Measurements from ENCODE around the gene STK32A.

STK32A gene

GRCh38 chr5:147204576-147204975 lies 30.2 kb upstream of the STK32A start:
- H3K9me3 ChIP-seq (ENCODE audit: control insufficient read depth, low read length), result peaks cover 9% of the 10 kb centered on the region
- H3K79me1 ChIP-seq (replicated peaks; ENCODE audit: low read length, poor library complexity, severe bottlenecking), result no peaks in the 10 kb centered on the region
- H2BK120ac ChIP-seq (ENCODE audit: low read depth, low read length), result no peak overlapping the region
- peaks cover 0 to 5% of the 10 kb centered on the region in 2 experiments for H3K27me3 ChIP-seq (ENCODE audit: control insufficient read depth in 1 of 2, insufficient read depth in 1 of 2, low read length in 2 of 2)
- H3K9ac ChIP-seq (ENCODE audit: low read length), result no peak overlapping the region
- no peak overlapping the region for H2AFZ ChIP-seq (ENCODE audit: low read depth, low read length)
- H4K91ac ChIP-seq (ENCODE audit: low read length), result no peak overlapping the region
- H3K14ac ChIP-seq (ENCODE audit: low read length in 2 of 2), result no peak overlapping the region
- H3K4me2 ChIP-seq (ENCODE audit: low read length, poor library complexity, severe bottlenecking), result no peak overlapping the region
- no peak overlapping the region for H3K4ac ChIP-seq (ENCODE audit: low read depth in 1 of 2, low read length in 2 of 2)
- no peak for DNase-seq
- H2BK12ac ChIP-seq (ENCODE audit: low read length in 2 of 2), result no peak overlapping the region
- no peak overlapping the region for H3K4me3 ChIP-seq (ENCODE audit: insufficient read depth in 1 of 2, low read depth in 1 of 2, low read length in 2 of 2)
- no peak overlapping the region for H4K8ac ChIP-seq (ENCODE audit: low read length)
- no peaks in the 10 kb centered on the region for H3K36me3 ChIP-seq (ENCODE audit: control insufficient read depth in 1 of 2, insufficient read depth in 2 of 2, low read depth in 1 of 2, low read length in 2 of 2)
- no peak overlapping the region for H3K18ac ChIP-seq (ENCODE audit: low read depth in 1 of 2, low read length in 2 of 2)
- H2BK5ac ChIP-seq (ENCODE audit: low read depth, low read length, poor library complexity, severe bottlenecking), result no peak overlapping the region
- H3K27ac ChIP-seq (ENCODE audit: low read length, poor library complexity, severe bottlenecking), result no peak overlapping the region
- 87% methylated on average over 2 of the region's 2 CpGs for WGBS
- peaks cover 1% of the 10 kb centered on the region for H3K4me1 ChIP-seq (ENCODE audit: control insufficient read depth, insufficient read depth, low read depth, low read length)
- H3K23ac ChIP-seq (ENCODE audit: low read length in 2 of 2), result no peak overlapping the region
- H2AK5ac ChIP-seq (ENCODE audit: low read length, severe bottlenecking), result no peak overlapping the region
- H2BK15ac ChIP-seq (ENCODE audit: low read depth, poor library complexity, severe bottlenecking), result no peak overlapping the region

- Histone ChIP-seq H3K4me2 (ENCODE audit: low read length, poor library complexity, severe bottlenecking) (no peak overlapping the region), H3K4ac (ENCODE audit: low read depth in 1 of 2, low read length in 2 of 2) (no peak overlapping the region), H3K18ac (ENCODE audit: low read depth in 1 of 2, low read length in 2 of 2) (no peak overlapping the region), H3K23ac (ENCODE audit: low read length in 2 of 2) (no peak overlapping the region), H3K27me3 (ENCODE audit: control insufficient read depth in 1 of 2, insufficient read depth in 1 of 2, low read length in 2 of 2) (no peaks in the 10 kb centered on the region), H2BK120ac (ENCODE audit: low read depth, low read length) (no peak overlapping the region), H3K4me3 (ENCODE audit: insufficient read depth in 1 of 2, low read depth in 1 of 2, low read length in 2 of 2) (no peak overlapping the region), H2BK12ac (ENCODE audit: low read length in 2 of 2) (no peak overlapping the region), H2BK5ac (ENCODE audit: low read depth, low read length, poor library complexity, severe bottlenecking) (no peak overlapping the region), H3K36me3 (ENCODE audit: control insufficient read depth in 1 of 2, insufficient read depth in 2 of 2, low read depth in 1 of 2, low read length in 2 of 2) (no peaks in the 10 kb centered on the region), H3K14ac (ENCODE audit: low read length in 2 of 2) (no peak overlapping the region), H3K9ac (ENCODE audit: low read length) (no peak overlapping the region), H2AFZ (ENCODE audit: low read depth, low read length) (no peak overlapping the region), H3K4me1 (ENCODE audit: control insufficient read depth, insufficient read depth, low read depth, low read length) (no peaks in the 10 kb centered on the region), H3K9me3 (ENCODE audit: control insufficient read depth, low read length) (peaks cover 9% of the 10 kb centered on the region), H2BK15ac (ENCODE audit: low read depth, poor library complexity, severe bottlenecking) (no peak overlapping the region), H2AK5ac (ENCODE audit: low read length, severe bottlenecking) (no peak overlapping the region), H3K79me1 (replicated peaks; ENCODE audit: low read length, poor library complexity, severe bottlenecking) (no peaks in the 10 kb centered on the region), H3K27ac (ENCODE audit: low read length, poor library complexity, severe bottlenecking) (no peak overlapping the region), H4K91ac (ENCODE audit: low read length) (no peak overlapping the region), H4K8ac (ENCODE audit: low read length) (no peak overlapping the region)
- no peak for DNase-seq
- 63% methylated on average over 1 of the region's 1 CpG for WGBS
These were observed 26.7 kb upstream of the STK32A start for GRCh38 chr5:147208134-147208533.

GRCh38 chr5:147216552-147217154 lies 18.2 kb upstream of the STK32A start:
- Histone ChIP-seq H2BK15ac (ENCODE audit: low read depth, poor library complexity, severe bottlenecking) (no peak overlapping the region), H3K27me3 (ENCODE audit: control insufficient read depth in 1 of 2, insufficient read depth in 1 of 2, low read length in 2 of 2) (no peaks in the 10 kb centered on the region), H3K27ac (ENCODE audit: low read length, poor library complexity, severe bottlenecking) (no peak overlapping the region), H2AFZ (ENCODE audit: low read depth, low read length) (peak overlapping the region; percentile 83), H3K36me3 (ENCODE audit: control insufficient read depth in 1 of 2, insufficient read depth in 2 of 2, low read depth in 1 of 2, low read length in 2 of 2) (no peaks in the 10 kb centered on the region), H4K91ac (ENCODE audit: low read length) (peak overlapping the region; percentile 92), H3K23ac (ENCODE audit: low read length in 2 of 2) (no peak overlapping the region), H2BK12ac (ENCODE audit: low read length in 2 of 2) (peak overlapping the region; percentile 42 to 59), H3K4me3 (ENCODE audit: insufficient read depth in 1 of 2, low read depth in 1 of 2, low read length in 2 of 2) (no peak overlapping the region), H3K9ac (ENCODE audit: low read length) (no peak overlapping the region), H2BK120ac (ENCODE audit: low read depth, low read length) (peak overlapping the region; percentile 52), H3K4ac (ENCODE audit: low read depth in 1 of 2, low read length in 2 of 2) (peak overlapping the region; percentile 54 to 68), H3K18ac (ENCODE audit: low read depth in 1 of 2, low read length in 2 of 2) (peak overlapping the region; percentile 85 to 94), H2AK5ac (ENCODE audit: low read length, severe bottlenecking) (peak overlapping the region; percentile 56), H3K4me2 (ENCODE audit: low read length, poor library complexity, severe bottlenecking) (no peak overlapping the region), H3K79me1 (replicated peaks; ENCODE audit: low read length, poor library complexity, severe bottlenecking) (no peaks in the 10 kb centered on the region), H3K4me1 (ENCODE audit: control insufficient read depth, insufficient read depth, low read depth, low read length) (peaks cover 11% of the 10 kb centered on the region), H3K14ac (ENCODE audit: low read length in 2 of 2) (peak overlapping the region in 1 of 2 experiments; percentile 44), H4K8ac (ENCODE audit: low read length) (peak overlapping the region; percentile 96), H3K9me3 (ENCODE audit: control insufficient read depth, low read length) (no peaks in the 10 kb centered on the region), H2BK5ac (ENCODE audit: low read depth, low read length, poor library complexity, severe bottlenecking) (no peak overlapping the region)
- peak; percentile 69 for DNase-seq
- WGBS, result 26% methylated on average over 9 of the region's 9 CpGs

GRCh38 chr5:147223343-147223742 lies 11.5 kb upstream of the STK32A start:
- Histone ChIP-seq H3K18ac (ENCODE audit: low read depth in 1 of 2, low read length in 2 of 2) (no peak overlapping the region), H3K79me1 (replicated peaks; ENCODE audit: low read length, poor library complexity, severe bottlenecking) (no peaks in the 10 kb centered on the region), H3K4me1 (ENCODE audit: control insufficient read depth, insufficient read depth, low read depth, low read length) (no peaks in the 10 kb centered on the region), H3K9ac (ENCODE audit: low read length) (no peak overlapping the region), H2BK12ac (ENCODE audit: low read length in 2 of 2) (no peak overlapping the region), H3K4ac (ENCODE audit: low read depth in 1 of 2, low read length in 2 of 2) (no peak overlapping the region), H3K4me3 (ENCODE audit: insufficient read depth in 1 of 2, low read depth in 1 of 2, low read length in 2 of 2) (no peak overlapping the region), H2BK15ac (ENCODE audit: low read depth, poor library complexity, severe bottlenecking) (no peak overlapping the region), H2AFZ (ENCODE audit: low read depth, low read length) (no peak overlapping the region), H2AK5ac (ENCODE audit: low read length, severe bottlenecking) (no peak overlapping the region), H3K4me2 (ENCODE audit: low read length, poor library complexity, severe bottlenecking) (no peak overlapping the region), H3K23ac (ENCODE audit: low read length in 2 of 2) (no peak overlapping the region), H4K8ac (ENCODE audit: low read length) (no peak overlapping the region), H2BK5ac (ENCODE audit: low read depth, low read length, poor library complexity, severe bottlenecking) (no peak overlapping the region), H3K9me3 (ENCODE audit: control insufficient read depth, low read length) (no peaks in the 10 kb centered on the region), H3K27me3 (ENCODE audit: control insufficient read depth in 1 of 2, insufficient read depth in 1 of 2, low read length in 2 of 2) (peaks cover 0 to 4% of the 10 kb centered on the region in 2 experiments), H3K27ac (ENCODE audit: low read length, poor library complexity, severe bottlenecking) (no peak overlapping the region), H3K36me3 (ENCODE audit: control insufficient read depth in 1 of 2, insufficient read depth in 2 of 2, low read depth in 1 of 2, low read length in 2 of 2) (no peaks in the 10 kb centered on the region), H3K14ac (ENCODE audit: low read length in 2 of 2) (no peak overlapping the region), H2BK120ac (ENCODE audit: low read depth, low read length) (no peak overlapping the region), H4K91ac (ENCODE audit: low read length) (no peak overlapping the region)
- WGBS, result 55% methylated on average over 2 of the region's 2 CpGs
- DNase-seq, result no peak
